ENCODE measurements around the gene TRIM31.

Gene TRIM31

DNA sequence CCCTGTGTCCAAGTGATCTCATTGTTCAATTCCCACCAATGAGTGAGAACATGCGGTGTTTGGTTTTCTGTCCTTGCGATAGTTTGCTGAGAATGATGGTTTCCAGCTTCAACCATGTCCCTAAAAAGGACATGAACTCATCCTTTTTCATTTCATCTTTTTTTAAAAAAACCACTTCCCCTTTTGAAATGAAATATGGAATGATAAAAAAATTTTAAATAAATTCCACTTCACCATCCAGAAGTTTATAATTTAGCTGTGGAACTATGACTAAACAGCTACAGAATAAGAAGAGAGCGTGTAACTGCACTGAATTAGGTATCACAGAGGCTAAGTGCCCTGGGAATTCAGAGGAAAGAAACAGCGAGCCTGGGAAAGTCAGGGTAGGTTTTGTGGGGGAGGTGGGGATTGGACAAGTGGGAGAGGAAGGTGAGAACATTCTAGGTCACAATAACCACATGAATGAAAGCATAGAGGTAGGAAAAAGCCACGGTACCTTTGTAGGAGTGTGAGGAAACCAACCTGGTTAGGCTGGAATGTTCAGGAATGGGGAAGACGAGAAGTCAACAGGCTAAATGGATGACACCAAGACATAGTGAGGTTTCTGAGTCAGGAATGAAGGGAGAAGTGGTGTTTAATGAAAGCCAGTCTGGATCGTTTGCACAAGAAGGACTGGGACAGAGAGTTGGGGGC is 37.1 kb upstream of the TRIM31 start:
- no CpG with 5 or more reads among the region's 7 CpGs for WGBS (ENCODE audit: extremely low coverage, insufficient coverage, insufficient read length)
- Histone ChIP-seq H3K4ac (ENCODE audit: low read depth, low read length) (no peak overlapping the region), H3K4me3 (ENCODE audit: low read depth, low read length) (no peak overlapping the region), H3K18ac (ENCODE audit: low read length) (no peak overlapping the region), H2BK5ac (ENCODE audit: low read depth, low read length, poor library complexity) (no peak overlapping the region), H4K91ac (ENCODE audit: low read depth, low read length) (no peak overlapping the region), H3K9ac (ENCODE audit: low read length) (no peak overlapping the region), H3K23ac (ENCODE audit: low read length) (no peak overlapping the region), H3K4me1 (ENCODE audit: control insufficient read depth in 1 of 2, insufficient read depth in 2 of 2, low read length in 2 of 2) (no peaks in the 10 kb centered on the region), H3K36me3 (ENCODE audit: control insufficient read depth in 1 of 2, insufficient read depth in 2 of 2, low read length in 2 of 2) (no peaks in the 10 kb centered on the region), H4K8ac (ENCODE audit: low read depth, low read length) (no peak overlapping the region), H3K14ac (ENCODE audit: low read length) (no peak overlapping the region), H3K79me1 (ENCODE audit: low read length) (no peaks in the 10 kb centered on the region), H3K9me3 (ENCODE audit: insufficient read depth, low read depth, low read length) (no peaks in the 10 kb centered on the region), H2AFZ (ENCODE audit: insufficient read depth, low read length, poor library complexity) (no peak overlapping the region), H3K27ac (ENCODE audit: low read depth, low read length) (no peak overlapping the region), H2AK5ac (ENCODE audit: low read length) (no peak overlapping the region), H2BK120ac (ENCODE audit: insufficient read depth, low read length, poor library complexity) (no peak overlapping the region), H3K79me2 (ENCODE audit: control insufficient read depth, insufficient read depth, low read length, poor library complexity) (no peaks in the 10 kb centered on the region), H3K4me2 (ENCODE audit: low read length) (no peak overlapping the region), H2BK12ac (ENCODE audit: low read length) (no peak overlapping the region), H3K27me3 (ENCODE audit: insufficient read depth, low read length) (no peaks in the 10 kb centered on the region), H4K12ac (ENCODE audit: low read depth, low read length) (no peak overlapping the region)
- DNase-seq: peak; percentile 15 to 37

GRCh38 chr6:30149234-30149633 is 36.3 kb upstream of the TRIM31 start:
- Histone ChIP-seq H3K4me2 (ENCODE audit: low read length) (no peak overlapping the region), H4K91ac (ENCODE audit: low read depth, low read length) (no peak overlapping the region), H2BK12ac (ENCODE audit: low read length) (no peak overlapping the region), H3K23ac (ENCODE audit: low read length) (no peak overlapping the region), H3K9ac (ENCODE audit: low read length) (no peak overlapping the region), H3K4me3 (ENCODE audit: low read depth, low read length) (no peak overlapping the region), H4K8ac (ENCODE audit: low read depth, low read length) (no peak overlapping the region), H3K79me2 (ENCODE audit: control insufficient read depth, insufficient read depth, low read length, poor library complexity) (no peaks in the 10 kb centered on the region), H3K4me1 (ENCODE audit: control insufficient read depth in 1 of 2, insufficient read depth in 2 of 2, low read length in 2 of 2) (no peaks in the 10 kb centered on the region), H3K9me3 (ENCODE audit: insufficient read depth, low read depth, low read length) (no peaks in the 10 kb centered on the region), H4K12ac (ENCODE audit: low read depth, low read length) (no peak overlapping the region), H3K14ac (ENCODE audit: low read length) (no peak overlapping the region), H3K27ac (ENCODE audit: low read depth, low read length) (no peak overlapping the region), H3K4ac (ENCODE audit: low read depth, low read length) (no peak overlapping the region), H2AFZ (ENCODE audit: insufficient read depth, low read length, poor library complexity) (no peak overlapping the region), H2BK120ac (ENCODE audit: insufficient read depth, low read length, poor library complexity) (no peak overlapping the region), H3K79me1 (ENCODE audit: low read length) (no peaks in the 10 kb centered on the region), H3K18ac (ENCODE audit: low read length) (no peak overlapping the region), H3K27me3 (ENCODE audit: insufficient read depth, low read length) (no peaks in the 10 kb centered on the region), H2BK5ac (ENCODE audit: low read depth, low read length, poor library complexity) (no peak overlapping the region), H2AK5ac (ENCODE audit: low read length) (no peak overlapping the region), H3K36me3 (ENCODE audit: control insufficient read depth in 1 of 2, insufficient read depth in 2 of 2, low read length in 2 of 2) (no peaks in the 10 kb centered on the region)
- WGBS (ENCODE audit: extremely low coverage, insufficient coverage, insufficient read length): no CpG with 5 or more reads among the region's 3 CpGs
- no peak for DNase-seq

DNA sequence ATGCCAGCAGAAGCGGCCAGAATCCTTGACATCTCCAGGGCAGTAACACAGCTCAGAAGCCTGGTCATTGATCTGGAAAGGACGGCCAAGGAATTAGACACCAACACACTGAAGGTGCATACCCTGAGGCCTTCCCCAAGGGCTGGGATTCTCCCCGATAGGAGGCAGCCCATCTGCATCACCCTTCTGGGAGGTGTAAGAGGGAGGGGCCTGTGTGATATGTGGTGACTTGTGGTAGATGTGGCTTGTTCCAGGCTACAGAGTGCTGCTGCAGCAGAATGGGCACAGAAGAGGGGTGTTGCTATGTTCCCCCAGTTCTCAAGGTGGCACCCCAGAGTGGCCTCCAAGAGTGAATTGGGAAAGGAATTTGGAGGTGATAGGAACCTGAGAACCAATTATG is 34.2 kb upstream of the TRIM31 start:
- Histone ChIP-seq H3K23ac (ENCODE audit: low read length) (no peak overlapping the region), H3K79me2 (ENCODE audit: control insufficient read depth, insufficient read depth, low read length, poor library complexity) (no peaks in the 10 kb centered on the region), H3K14ac (ENCODE audit: low read length) (no peak overlapping the region), H3K4me2 (ENCODE audit: low read length) (no peak overlapping the region), H3K9me3 (ENCODE audit: insufficient read depth, low read depth, low read length) (no peaks in the 10 kb centered on the region), H3K9ac (ENCODE audit: low read length) (no peak overlapping the region), H3K4me3 (ENCODE audit: low read depth, low read length) (no peak overlapping the region), H2BK12ac (ENCODE audit: low read length) (no peak overlapping the region), H2AFZ (ENCODE audit: insufficient read depth, low read length, poor library complexity) (no peak overlapping the region), H4K91ac (ENCODE audit: low read depth, low read length) (no peak overlapping the region), H2BK5ac (ENCODE audit: low read depth, low read length, poor library complexity) (no peak overlapping the region), H3K36me3 (ENCODE audit: control insufficient read depth in 1 of 2, insufficient read depth in 2 of 2, low read length in 2 of 2) (no peaks in the 10 kb centered on the region), H3K79me1 (ENCODE audit: low read length) (no peaks in the 10 kb centered on the region), H4K12ac (ENCODE audit: low read depth, low read length) (no peak overlapping the region), H2BK120ac (ENCODE audit: insufficient read depth, low read length, poor library complexity) (no peak overlapping the region), H3K27me3 (ENCODE audit: insufficient read depth, low read length) (no peaks in the 10 kb centered on the region), H3K4me1 (ENCODE audit: control insufficient read depth in 1 of 2, insufficient read depth in 2 of 2, low read length in 2 of 2) (no peaks in the 10 kb centered on the region), H3K4ac (ENCODE audit: low read depth, low read length) (no peak overlapping the region), H2AK5ac (ENCODE audit: low read length) (no peak overlapping the region), H4K8ac (ENCODE audit: low read depth, low read length) (no peak overlapping the region), H3K18ac (ENCODE audit: low read length) (no peak overlapping the region), H3K27ac (ENCODE audit: low read depth, low read length) (no peak overlapping the region)
- WGBS (ENCODE audit: extremely low coverage, insufficient coverage, insufficient read length): no CpG with 5 or more reads among the region's 3 CpGs
- no peak for DNase-seq

- Histone ChIP-seq H3K9me3 (ENCODE audit: insufficient read depth, low read depth, low read length) (no peaks in the 10 kb centered on the region), H3K4me1 (ENCODE audit: control insufficient read depth in 1 of 2, insufficient read depth in 2 of 2, low read length in 2 of 2) (no peaks in the 10 kb centered on the region), H3K27ac (ENCODE audit: low read depth, low read length) (no peak overlapping the region), H3K79me1 (ENCODE audit: low read length) (no peaks in the 10 kb centered on the region), H3K36me3 (ENCODE audit: control insufficient read depth in 1 of 2, insufficient read depth in 2 of 2, low read length in 2 of 2) (no peaks in the 10 kb centered on the region), H4K12ac (ENCODE audit: low read depth, low read length) (no peak overlapping the region), H2AK5ac (ENCODE audit: low read length) (no peak overlapping the region), H3K79me2 (ENCODE audit: control insufficient read depth, insufficient read depth, low read length, poor library complexity) (no peaks in the 10 kb centered on the region), H3K27me3 (ENCODE audit: insufficient read depth, low read length) (no peaks in the 10 kb centered on the region), H3K18ac (ENCODE audit: low read length) (no peak overlapping the region), H2BK12ac (ENCODE audit: low read length) (no peak overlapping the region), H2BK5ac (ENCODE audit: low read depth, low read length, poor library complexity) (no peak overlapping the region), H2AFZ (ENCODE audit: insufficient read depth, low read length, poor library complexity) (no peak overlapping the region), H3K9ac (ENCODE audit: low read length) (no peak overlapping the region), H3K4me2 (ENCODE audit: low read length) (no peak overlapping the region), H3K14ac (ENCODE audit: low read length) (no peak overlapping the region), H3K23ac (ENCODE audit: low read length) (no peak overlapping the region), H3K4ac (ENCODE audit: low read depth, low read length) (no peak overlapping the region), H2BK120ac (ENCODE audit: insufficient read depth, low read length, poor library complexity) (no peak overlapping the region), H4K91ac (ENCODE audit: low read depth, low read length) (no peak overlapping the region), H3K4me3 (ENCODE audit: low read depth, low read length) (no peak overlapping the region), H4K8ac (ENCODE audit: low read depth, low read length) (no peak overlapping the region)
- no CpG with 5 or more reads among the region's 7 CpGs for whole genome bisulfite sequencing (ENCODE audit: extremely low coverage, insufficient coverage, insufficient read length)
- no peak for DNase-seq
These were observed 32.9 kb upstream of the TRIM31 start for GRCh38 chr6:30145818-30146217.

All from trophoblast cell (in vitro differentiated cells and primary cell).